ENCODE results near the gene DHX34. TPM values are rescaled to one million over a fixed set of nuclear protein-coding genes. Genes with fewer than 3 reads are reported as not detected.

DHX34 gene, protein sequence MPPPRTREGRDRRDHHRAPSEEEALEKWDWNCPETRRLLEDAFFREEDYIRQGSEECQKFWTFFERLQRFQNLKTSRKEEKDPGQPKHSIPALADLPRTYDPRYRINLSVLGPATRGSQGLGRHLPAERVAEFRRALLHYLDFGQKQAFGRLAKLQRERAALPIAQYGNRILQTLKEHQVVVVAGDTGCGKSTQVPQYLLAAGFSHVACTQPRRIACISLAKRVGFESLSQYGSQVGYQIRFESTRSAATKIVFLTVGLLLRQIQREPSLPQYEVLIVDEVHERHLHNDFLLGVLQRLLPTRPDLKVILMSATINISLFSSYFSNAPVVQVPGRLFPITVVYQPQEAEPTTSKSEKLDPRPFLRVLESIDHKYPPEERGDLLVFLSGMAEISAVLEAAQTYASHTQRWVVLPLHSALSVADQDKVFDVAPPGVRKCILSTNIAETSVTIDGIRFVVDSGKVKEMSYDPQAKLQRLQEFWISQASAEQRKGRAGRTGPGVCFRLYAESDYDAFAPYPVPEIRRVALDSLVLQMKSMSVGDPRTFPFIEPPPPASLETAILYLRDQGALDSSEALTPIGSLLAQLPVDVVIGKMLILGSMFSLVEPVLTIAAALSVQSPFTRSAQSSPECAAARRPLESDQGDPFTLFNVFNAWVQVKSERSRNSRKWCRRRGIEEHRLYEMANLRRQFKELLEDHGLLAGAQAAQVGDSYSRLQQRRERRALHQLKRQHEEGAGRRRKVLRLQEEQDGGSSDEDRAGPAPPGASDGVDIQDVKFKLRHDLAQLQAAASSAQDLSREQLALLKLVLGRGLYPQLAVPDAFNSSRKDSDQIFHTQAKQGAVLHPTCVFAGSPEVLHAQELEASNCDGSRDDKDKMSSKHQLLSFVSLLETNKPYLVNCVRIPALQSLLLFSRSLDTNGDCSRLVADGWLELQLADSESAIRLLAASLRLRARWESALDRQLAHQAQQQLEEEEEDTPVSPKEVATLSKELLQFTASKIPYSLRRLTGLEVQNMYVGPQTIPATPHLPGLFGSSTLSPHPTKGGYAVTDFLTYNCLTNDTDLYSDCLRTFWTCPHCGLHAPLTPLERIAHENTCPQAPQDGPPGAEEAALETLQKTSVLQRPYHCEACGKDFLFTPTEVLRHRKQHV
- total RNA-seq (2011; cell fraction: chromatin; rRNA removed; ENCODE audit: low replicate concordance): 53.0 and 146 TPM in 2 replicates
- total RNA-seq (2011; cell fraction: nucleolus; rRNA removed): 97.4 and 98.7 TPM in 2 replicates
- 51.2 and 61.0 TPM in 2 replicates for total RNA-seq (2011; cell fraction: nucleoplasm; rRNA removed)
- total RNA-seq (2014; rRNA removed): 32.9 and 39.8 TPM in 2 replicates
- total RNA-seq (2014; rRNA removed; fragmentation: Illumina TruSeq; extraction: Trizol): 8.7 and 10.8 TPM in 2 replicates
- total RNA-seq (2015; rRNA removed; fragmentation: Illumina TruSeq; extraction: Trizol): 15.0 and 15.9 TPM in 2 replicates
- total RNA-seq (2021): 42.0 and 42.6 TPM in 2 replicates
- 9.6 and 13.9 TPM in 2 replicates for polyA plus RNA-seq (2011; rRNA removed)
- 8.9 and 22.2 TPM in 2 replicates for polyA plus RNA-seq (2011; cell fraction: cytosol; rRNA removed)
- 76.0 and 111 TPM in 2 replicates for polyA plus RNA-seq (2011; cell fraction: nucleus; rRNA removed)
- 22.3 and 23.7 TPM in 2 replicates for polyA plus RNA-seq (2012)
- 16.1 and 24.9 TPM in 2 replicates for polyA plus RNA-seq (2014; fragmentation: Illumina TruSeq; extraction: Trizol)
- under 1 TPM; 0.36 to 0.41 TPM for polyA plus RNA-seq (2014; fragmentation: Nextera tagmentation; extraction: Ambion mirVana)
- 29.1 and 30.1 TPM in 2 replicates for polyA plus RNA-seq (2014; rRNA removed)
- 7.0 and 11.3 TPM in 2 replicates for polyA minus RNA-seq (2011; rRNA and poly(A)+ RNA removed)
- 16.7 and 17.6 TPM in 2 replicates for polyA minus RNA-seq (2011; cell fraction: cytosol; rRNA and poly(A)+ RNA removed)
- 30.8 and 33.1 TPM in 2 replicates for polyA minus RNA-seq (2011; cell fraction: nucleus; rRNA and poly(A)+ RNA removed)
- percentile 74 among the genes with signal in this experiment for Bru-seq, nascent RNA
- percentile 67 among the genes with signal in this experiment for BruChase-seq, experiment 1, labeled RNA remaining after a 2-hour chase
- percentile 66 among the genes with signal in this experiment for BruChase-seq, experiment 2, labeled RNA remaining after a 6-hour chase
- long read RNA-seq, experiment 1, full-length matches to known transcripts: 2 of 159 reads
- long read RNA-seq, experiment 1, partial matches to known transcripts: 141 of 159 reads
- long read RNA-seq, experiment 1, other reads (novel, unspliced or antisense): 16 of 159 reads
- long read RNA-seq, experiment 2, full-length matches to known transcripts: 4 of 54 reads
- long read RNA-seq, experiment 2, partial matches to known transcripts: 42 of 54 reads
- long read RNA-seq, experiment 2, other reads (novel, unspliced or antisense): 8 of 54 reads
- long read RNA-seq, experiment 3, full-length matches to known transcripts: 1 of 7 reads
- long read RNA-seq, experiment 3, partial matches to known transcripts: 3 of 7 reads
- long read RNA-seq, experiment 3, other reads (novel, unspliced or antisense): 3 of 7 reads

DNA sequence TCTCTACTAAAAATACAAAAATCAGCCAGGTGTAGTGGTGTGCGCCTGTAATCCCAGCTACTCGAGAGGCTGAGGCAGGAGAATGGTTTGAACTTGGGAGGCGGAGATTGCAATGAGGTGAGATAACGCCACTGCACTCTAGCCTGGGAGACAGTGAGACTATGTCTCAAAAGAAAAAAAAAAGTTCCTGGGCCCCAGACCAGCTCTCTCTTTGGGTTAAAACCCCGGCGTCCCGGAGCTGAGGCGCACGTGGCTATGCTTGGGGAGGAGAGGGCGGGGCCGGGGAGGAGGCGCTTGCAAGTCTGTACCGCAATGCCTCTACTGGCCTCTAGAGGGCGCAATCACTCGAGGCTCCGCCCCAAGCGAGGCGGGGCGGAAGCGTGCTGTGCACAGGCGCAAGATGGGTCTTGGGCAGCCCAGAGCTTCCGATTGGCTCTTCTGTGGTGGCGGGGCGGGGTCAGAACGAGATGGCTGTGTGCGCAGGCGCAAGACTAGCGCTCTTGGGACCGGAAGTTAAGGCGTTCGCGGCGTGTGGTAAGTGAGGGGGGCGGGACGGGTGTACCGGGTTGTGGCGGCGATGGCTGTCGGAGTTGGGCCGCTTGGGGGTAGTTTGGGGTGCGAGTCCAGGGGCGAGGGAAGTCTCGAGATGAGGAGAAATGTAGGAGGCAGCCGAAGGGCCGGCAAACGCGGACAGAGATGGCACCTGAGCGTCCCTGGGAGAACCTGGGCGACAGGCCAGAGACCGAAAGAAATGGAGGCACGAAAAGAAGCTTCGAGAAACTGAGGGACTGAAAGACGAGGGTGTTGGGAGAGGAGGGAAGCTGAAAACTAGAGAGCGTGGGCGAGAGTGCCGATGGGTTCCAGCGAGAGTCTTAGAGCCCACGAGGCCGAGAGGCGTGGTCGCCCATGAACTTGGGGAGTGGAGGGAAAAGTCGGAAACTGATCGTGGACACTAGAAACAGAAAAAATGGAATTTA lies at the start of gene DHX34:
DHX34 (plus strand) TSS at position 497 of the 977 bp plus-strand sequence. CDS start 3,716 bp downstream, outside the sequence.
- Histone ChIP-seq H3K4me1 (replicated peaks in 1 of 2; ENCODE audit: control insufficient read depth in 2 of 2, insufficient read depth in 2 of 2, low read length in 2 of 2) (peaks cover 26 to 32% of the 10 kb centered on the region in 2 experiments), H3K36me3 (ENCODE audit: control insufficient read depth, insufficient read depth, low read length) (peaks cover 33% of the 10 kb centered on the region; the same call in 2 of the 3 replicates), H3K9me1 (ENCODE audit: control insufficient read depth, insufficient read depth, low read length) (no peaks in the 10 kb centered on the region), H3K4me2 (ENCODE audit: insufficient read depth, low read length) (peak within 1 kb of the TSS; percentile 98), H4K20me1 (replicated peaks; ENCODE audit: control insufficient read depth, insufficient read depth, low read length) (peaks cover 3% of the 10 kb centered on the region; the same call in 1 of the 2 replicates), H3K27me3 (ENCODE audit: control insufficient read depth in 2 of 2, insufficient read depth in 2 of 2, low read length in 2 of 2) (no peaks in the 10 kb centered on the region), H3K9ac (ENCODE audit: insufficient read depth in 1 of 2, low read depth in 2 of 2, low read length in 2 of 2) (peak within 1 kb of the TSS; percentile 94), H3K4me3 (peak within 1 kb of the TSS; percentile 77), H3K27ac (ENCODE audit: extremely low read depth, low read depth, low read length) (peak within 1 kb of the TSS; percentile 82), H2AFZ (ENCODE audit: low read depth, low read length) (peak within 1 kb of the TSS; percentile 82), H3K79me2 (ENCODE audit: control insufficient read depth, insufficient read depth, low read length) (peaks cover 48% of the 10 kb centered on the region), H3K9me3 (replicated peaks; ENCODE audit: control insufficient read depth, insufficient read depth, low read depth, low read length) (no peaks in the 10 kb centered on the region)
- BruUV-seq (replicated peaks): no TSS peak
- POLR2A ChIA-PET: interaction anchor here (0.6 to 2.0 kb wide), 15 partner anchors 9 to 326 kb away, joined by 3 to 16 read pairs (median 4); partner anchors contain the start of gene ZC3H4
- FAIRE-seq (peak; percentile 92), DNase-seq (ENCODE audit: extremely low read depth in 1 of 4, low spot score in 3 of 4) (peak; percentile 99 to 100 (median 100)), ATAC-seq (peak; percentile 98)
- under 1% methylated on average over 52 of the region's 63 CpGs for WGBS (ENCODE audit: insufficient coverage, low coverage, missing lambda C conversion rate)
- in situ Hi-C loops (cut with MboI): no loop called here
- intact Hi-C loops (cut with micrococcal nuclease): loop anchor here (2.0 to 5.0 kb wide), 2 partner anchors 14 to 42 kb away; partner anchors contain the start of gene C5AR1
- CTCF ChIA-PET (ENCODE audit: low intra/inter-chr PET ratio): no interaction called here
- no peak for TF ChIP-seq RBM39 (optimal IDR thresholded peaks at IDR 0.05; ENCODE audit: low read depth, low read length)
- peak; percentile 54 for TF ChIP-seq RBBP5 (IDR thresholded peaks at IDR 0.05; ENCODE audit: borderline replicate concordance, insufficient read depth, low read length, poor library complexity, severe bottlenecking)
- no peak for TF ChIP-seq NR4A1 (CRISPR knock-in tag; IDR thresholded peaks at IDR 0.05)
- TF ChIP-seq NR4A1 (tag; IDR thresholded peaks at IDR 0.05): 0 out of 2 replicates have a peak, but pooled peaks have one; percentile 39
- TF ChIP-seq POLR2A (conservative IDR thresholded peaks at IDR 0.05): peak; percentile 92
- peak; percentile 56 for TF ChIP-seq HDAC2 (IDR thresholded peaks at IDR 0.05)
- peak; percentile 61 for TF ChIP-seq XRCC5 (IDR thresholded peaks at IDR 0.05; ENCODE audit: low read depth, low read length)
- TF ChIP-seq, protein P1, sequence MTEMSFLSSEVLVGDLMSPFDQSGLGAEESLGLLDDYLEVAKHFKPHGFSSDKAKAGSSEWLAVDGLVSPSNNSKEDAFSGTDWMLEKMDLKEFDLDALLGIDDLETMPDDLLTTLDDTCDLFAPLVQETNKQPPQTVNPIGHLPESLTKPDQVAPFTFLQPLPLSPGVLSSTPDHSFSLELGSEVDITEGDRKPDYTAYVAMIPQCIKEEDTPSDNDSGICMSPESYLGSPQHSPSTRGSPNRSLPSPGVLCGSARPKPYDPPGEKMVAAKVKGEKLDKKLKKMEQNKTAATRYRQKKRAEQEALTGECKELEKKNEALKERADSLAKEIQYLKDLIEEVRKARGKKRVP (CRISPR knock-in tag; IDR thresholded peaks at IDR 0.05): no peak
- peak; percentile 98 for TF ChIP-seq L3MBTL2 (IDR thresholded peaks at IDR 0.05)
- peak; percentile 27; the same call in 1 of the 2 replicates for TF ChIP-seq MIER1 (IDR thresholded peaks at IDR 0.05; ENCODE audit: low read depth)
- peak; percentile 80 for TF ChIP-seq RAD51 (IDR thresholded peaks at IDR 0.05; ENCODE audit: borderline replicate concordance, low read depth)
